ENCODE results near the gene FGFRL1.

FGFRL1 gene

GRCh38 chr4:1011666-1012033 lies 224 bp downstream of the FGFRL1 start:
- TF ChIP-seq ZBTB7A (IDR thresholded peaks at IDR 0.05; ENCODE audit: low read depth) (no peak), TAF1 (IDR thresholded peaks at IDR 0.05; ENCODE audit: low read depth) (no peak), EP300 (IDR thresholded peaks at IDR 0.05; ENCODE audit: borderline replicate concordance) (no peak), RAD21 (IDR thresholded peaks at IDR 0.05; ENCODE audit: low read depth) (no peak), YY1 (IDR thresholded peaks at IDR 0.05; ENCODE audit: low read depth) (no peak), FOXM1 (IDR thresholded peaks at IDR 0.05; ENCODE audit: borderline replicate concordance, low read depth) (no peak), TCF12 (IDR thresholded peaks at IDR 0.05; ENCODE audit: low read depth) (no peak), USF1 (IDR thresholded peaks at IDR 0.05) (no peak), MAX (IDR thresholded peaks at IDR 0.05) (no peak), CEBPB (IDR thresholded peaks at IDR 0.05) (no peak), REST (IDR thresholded peaks at IDR 0.05; ENCODE audit: low read depth) (no peak), TEAD4 (IDR thresholded peaks at IDR 0.05) (no peak), EGR1 (IDR thresholded peaks at IDR 0.05) (no peak), NFIC (IDR thresholded peaks at IDR 0.05) (no peak), CREB1 (IDR thresholded peaks at IDR 0.05; ENCODE audit: low read depth) (no peak)

- TF ChIP-seq TEAD4 (IDR thresholded peaks at IDR 0.05) = peak; percentile 81
- TF ChIP-seq MAX (IDR thresholded peaks at IDR 0.05) = peak; percentile 13; the same call in 1 of the 2 replicates
- no peak for TF ChIP-seq RAD21 (IDR thresholded peaks at IDR 0.05; ENCODE audit: low read depth)
- TF ChIP-seq FOXM1 (IDR thresholded peaks at IDR 0.05; ENCODE audit: borderline replicate concordance, low read depth) = peak; percentile 40; the same call in 1 of the 2 replicates
- TF ChIP-seq TCF12 (IDR thresholded peaks at IDR 0.05; ENCODE audit: low read depth) = peak; percentile 93
- no peak for TF ChIP-seq REST (IDR thresholded peaks at IDR 0.05; ENCODE audit: low read depth)
- no peak for TF ChIP-seq TAF1 (IDR thresholded peaks at IDR 0.05; ENCODE audit: low read depth)
- TF ChIP-seq ZBTB7A (IDR thresholded peaks at IDR 0.05; ENCODE audit: low read depth) = peak; percentile 84; the same call in 1 of the 2 replicates
- TF ChIP-seq NFIC (IDR thresholded peaks at IDR 0.05) = peak; percentile 90
- TF ChIP-seq EGR1 (IDR thresholded peaks at IDR 0.05) = peak; percentile 77
- peak; percentile 53; the same call in 1 of the 2 replicates for TF ChIP-seq EP300 (IDR thresholded peaks at IDR 0.05; ENCODE audit: borderline replicate concordance)
- TF ChIP-seq CEBPB (IDR thresholded peaks at IDR 0.05) = peak; percentile 15; the same call in 1 of the 2 replicates
- no peak for TF ChIP-seq CREB1 (IDR thresholded peaks at IDR 0.05; ENCODE audit: low read depth)
- no peak for TF ChIP-seq USF1 (IDR thresholded peaks at IDR 0.05)
- peak; percentile 48; the same call in 1 of the 2 replicates for TF ChIP-seq YY1 (IDR thresholded peaks at IDR 0.05; ENCODE audit: low read depth)
Observed at GRCh38 chr4:1012034-1012739, 761 bp downstream of the FGFRL1 start.

GRCh38 chr4:1013225-1014073 lies 2.0 kb downstream of the FGFRL1 start:
- TF ChIP-seq RAD21 (IDR thresholded peaks at IDR 0.05; ENCODE audit: low read depth) (no peak), MAX (IDR thresholded peaks at IDR 0.05) (no peak), YY1 (IDR thresholded peaks at IDR 0.05; ENCODE audit: low read depth) (no peak), REST (IDR thresholded peaks at IDR 0.05; ENCODE audit: low read depth) (peak; percentile 42; the same call in 1 of the 2 replicates), FOXM1 (IDR thresholded peaks at IDR 0.05; ENCODE audit: borderline replicate concordance, low read depth) (no peak), ZBTB7A (IDR thresholded peaks at IDR 0.05; ENCODE audit: low read depth) (no peak), CEBPB (IDR thresholded peaks at IDR 0.05) (no peak)
